HG03558 (cell line): ENCODE measurements around the gene RETSAT.
"Not testable (repeated sequence)": the region's sequence is repeated elsewhere in the genome, so short reads cannot be mapped to it uniquely, and the experiment has no call there.

Source experiments
- ATAC-seq: cut with Tn5 transposase; IDR thresholded peaks from one replicate; pipeline ENCODE4 v1.9.1; 2021; ENCODE audit warnings: moderate number of reproducible peaks; ENCODE audit not compliant: unreplicated experiment; ENCODE audit errors: extremely low read depth

RETSAT gene

GRCh38 chr2:85383151-85383550 lies 28.8 kb upstream of the RETSAT start:
- not testable (repeated sequence) for ATAC-seq

DNA sequence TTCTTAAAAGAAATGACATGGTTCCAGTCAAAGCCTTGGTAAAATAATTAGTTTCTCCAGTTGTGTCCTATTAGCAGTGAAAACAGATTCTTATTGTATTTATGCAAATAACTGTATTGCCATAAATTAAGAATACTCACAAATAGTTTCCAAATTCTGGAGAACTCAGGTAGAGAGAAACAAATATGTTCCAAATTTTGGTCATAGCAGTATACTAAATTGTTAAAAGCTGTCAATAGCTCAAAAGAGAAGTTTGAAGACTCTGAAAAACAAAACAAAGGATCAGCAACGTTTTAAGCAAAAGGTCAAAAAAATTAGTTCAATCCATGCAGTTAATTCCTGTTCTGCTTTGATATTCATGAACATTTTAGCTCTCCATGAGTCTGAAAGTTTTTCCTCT lies 25.7 kb upstream of the RETSAT start:
- ATAC-seq, result no peak

DNA sequence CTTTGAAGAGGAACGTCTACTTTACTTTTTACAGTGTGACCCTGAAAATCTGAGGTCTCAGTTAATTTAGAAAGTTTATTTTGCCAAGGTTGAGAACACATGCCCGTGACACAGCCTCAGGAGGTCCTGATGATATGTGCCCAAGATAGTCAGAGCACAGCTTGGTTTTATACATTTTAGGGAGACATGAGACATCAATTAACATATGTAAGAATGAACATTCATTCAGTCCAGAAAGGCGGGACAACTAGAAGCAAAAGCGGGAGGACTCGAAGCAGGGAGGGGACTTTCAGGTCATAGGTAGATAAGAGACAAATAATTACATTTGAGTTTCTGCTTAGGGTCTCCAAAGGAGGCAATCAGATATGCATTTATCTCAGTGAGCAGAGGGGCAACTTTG lies 23.9 kb upstream of the RETSAT start:
- no peak for ATAC-seq

DNA sequence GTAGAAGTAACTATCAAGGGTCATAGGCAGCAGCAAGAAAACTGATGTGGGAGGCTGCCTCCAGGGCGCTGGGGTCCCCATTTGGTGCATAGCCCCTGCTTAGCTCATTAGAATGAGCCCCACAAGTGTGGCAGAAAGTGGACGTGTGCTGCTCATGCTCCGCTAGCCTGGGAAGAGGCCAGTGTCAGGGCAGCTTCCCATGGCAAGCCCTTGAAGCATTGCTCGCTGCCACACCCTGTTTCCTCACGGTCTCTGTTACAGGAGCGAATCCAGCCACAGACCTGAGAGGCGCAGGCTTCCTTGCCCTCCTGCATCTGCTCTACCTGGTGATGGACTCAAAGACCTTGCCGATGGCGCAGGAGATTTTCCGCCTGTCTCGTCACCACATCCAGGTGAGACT lies 22.8 kb upstream of the RETSAT start:
- no peak for ATAC-seq

- ATAC-seq, result no peak
Measured at GRCh38 chr2:85376291-85377065, 22.1 kb upstream of the RETSAT start.

DNA sequence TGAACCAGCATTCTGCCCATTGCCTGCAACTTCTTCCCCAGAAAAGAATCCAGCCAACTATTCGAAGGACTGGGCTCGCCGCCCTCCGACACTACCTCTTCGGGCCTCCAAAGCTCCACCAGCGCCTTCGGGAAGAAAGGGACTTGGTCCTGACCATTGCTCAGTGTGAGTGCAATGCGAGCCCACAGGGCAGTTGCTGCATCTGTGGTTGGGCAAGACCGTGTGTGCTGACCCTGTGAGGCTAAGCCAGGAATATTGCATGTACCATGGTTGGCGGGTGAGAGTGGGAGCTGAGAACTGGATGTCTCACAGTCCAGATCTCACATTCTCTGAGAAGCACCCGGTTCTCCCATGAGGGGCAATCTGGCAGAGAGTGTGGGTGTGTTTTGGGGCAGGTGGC lies 16.7 kb upstream of the RETSAT start:
- no peak for ATAC-seq

- ATAC-seq, result no peak
Measured at GRCh38 chr2:85369500-85369899, 15.2 kb upstream of the RETSAT start.

DNA sequence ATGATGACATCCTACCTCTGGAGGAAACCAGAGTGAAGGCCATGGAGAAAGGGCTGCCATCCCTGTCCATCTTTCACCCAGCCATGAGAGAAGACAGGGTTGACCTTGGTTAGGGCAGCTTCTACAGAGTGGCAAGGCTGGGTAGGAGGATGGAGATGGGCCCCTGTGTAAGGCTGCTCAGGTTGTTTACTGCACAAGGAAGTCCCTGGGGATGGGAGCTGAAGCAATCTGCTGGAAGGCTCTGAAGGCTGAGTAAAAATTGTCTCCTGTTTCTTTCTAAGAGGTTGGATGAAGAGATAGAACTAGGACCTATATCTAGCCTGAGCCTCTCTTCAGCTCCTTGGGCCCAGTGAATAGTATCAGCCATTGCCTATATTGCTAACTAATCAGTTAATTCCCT lies 14.6 kb upstream of the RETSAT start:
- ATAC-seq, result no peak

GRCh38 chr2:85367180-85367579 lies 12.9 kb upstream of the RETSAT start:
- no peak for ATAC-seq

GRCh38 chr2:85362653-85363387 lies 8.5 kb upstream of the RETSAT start:
- not testable (repeated sequence) for ATAC-seq

- no peak for ATAC-seq
Measured at GRCh38 chr2:85357736-85358135, 3.4 kb upstream of the RETSAT start.

GRCh38 chr2:85356186-85356585 lies 1.9 kb upstream of the RETSAT start:
- ATAC-seq, result no peak

- ATAC-seq, result no peak
Measured at GRCh38 chr2:85355521-85355920, 1.2 kb upstream of the RETSAT start.

GRCh38 chr2:85355073-85355410 lies 714 bp upstream of the RETSAT start:
- ATAC-seq, result no peak

- ATAC-seq, result no peak
Measured at GRCh38 chr2:85353876-85354285, 447 bp downstream of the RETSAT start.

GRCh38 chr2:85347599-85347998 lies 6.7 kb downstream of the RETSAT start:
- ATAC-seq, result no peak

DNA sequence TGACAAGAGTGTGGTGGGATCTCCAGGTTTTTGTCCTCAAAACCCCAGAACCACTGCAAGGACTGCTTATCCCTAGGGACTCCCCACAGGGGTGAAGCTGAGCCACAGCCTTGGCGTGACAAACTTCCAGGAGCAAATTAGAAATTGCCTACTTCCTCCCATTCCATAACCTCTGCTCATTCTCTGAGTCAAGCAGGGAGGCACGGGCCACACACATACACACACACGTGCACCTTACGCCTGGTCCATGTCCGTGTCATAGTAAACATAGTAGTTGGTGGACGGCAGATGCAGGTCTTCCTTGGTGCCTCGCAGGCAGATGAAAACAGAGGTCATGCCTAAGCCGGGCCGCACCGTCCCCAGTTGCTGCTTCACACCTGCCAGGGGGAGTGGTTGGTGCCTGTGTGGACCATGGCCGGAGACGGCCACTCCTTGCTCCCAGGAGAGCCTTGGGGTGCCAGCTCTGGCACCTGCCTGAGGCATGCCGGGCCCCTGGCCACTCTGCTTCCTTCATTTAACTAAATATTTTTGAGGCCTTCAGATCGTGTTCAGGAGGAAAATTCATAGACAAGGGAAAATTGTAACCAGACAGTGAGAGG lies 9.9 kb downstream of the RETSAT start:
- no peak for ATAC-seq

- ATAC-seq, result not testable (repeated sequence)
Measured at GRCh38 chr2:85343207-85343895, 11.0 kb downstream of the RETSAT start.

DNA sequence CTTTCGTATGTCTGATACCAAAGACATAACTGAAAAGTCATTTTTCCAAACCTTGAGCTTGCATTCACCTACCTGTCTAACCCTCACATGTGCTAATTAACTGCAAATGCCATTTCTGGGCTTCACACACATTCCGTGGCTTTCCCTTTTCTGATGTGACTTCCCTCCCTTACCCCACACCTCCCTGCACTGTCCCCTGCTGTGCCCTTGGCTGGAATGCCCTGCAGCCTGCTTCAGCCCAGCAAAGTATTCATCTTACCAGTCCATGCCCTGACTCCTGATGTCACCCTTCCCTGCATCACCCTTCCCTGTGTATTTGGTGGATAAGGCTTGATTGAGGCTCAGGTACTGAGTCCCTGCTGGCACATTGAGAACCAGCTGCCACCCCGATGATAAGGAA lies 12.2 kb downstream of the RETSAT start:
- ATAC-seq, result no peak

- ATAC-seq, result no peak
Measured at GRCh38 chr2:85341269-85342029, 12.9 kb downstream of the RETSAT start.
